HG02981 (cell line): ENCODE results near the gene ZBTB42.

Source experiments
- ATAC-seq: cut with Tn5 transposase; IDR thresholded peaks from one replicate; pipeline ENCODE4 v1.9.1; 2021; ENCODE audit warnings: mild to moderate bottlenecking, moderate library complexity; ENCODE audit not compliant: unreplicated experiment

The ZBTB42 gene

DNA sequence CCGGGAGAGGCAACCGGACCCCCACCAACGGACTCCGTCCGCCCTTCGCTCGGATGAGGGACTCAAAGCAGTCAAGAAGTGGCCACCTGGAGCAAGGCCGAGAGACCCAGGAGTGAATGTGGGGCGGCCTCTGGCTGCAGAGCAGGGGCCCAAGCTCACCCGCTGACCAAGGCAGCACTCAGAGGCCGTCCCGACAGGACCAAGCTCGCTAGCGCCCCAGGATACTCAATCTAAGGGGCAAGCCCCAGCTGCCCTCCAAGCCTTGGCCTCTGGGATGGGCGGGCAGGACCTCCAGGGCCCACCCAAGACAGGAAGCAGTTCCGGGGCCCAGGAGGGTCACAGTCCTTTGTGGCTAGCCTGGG lies 6.3 kb upstream of the ZBTB42 start:
- ATAC-seq, result no peak

DNA sequence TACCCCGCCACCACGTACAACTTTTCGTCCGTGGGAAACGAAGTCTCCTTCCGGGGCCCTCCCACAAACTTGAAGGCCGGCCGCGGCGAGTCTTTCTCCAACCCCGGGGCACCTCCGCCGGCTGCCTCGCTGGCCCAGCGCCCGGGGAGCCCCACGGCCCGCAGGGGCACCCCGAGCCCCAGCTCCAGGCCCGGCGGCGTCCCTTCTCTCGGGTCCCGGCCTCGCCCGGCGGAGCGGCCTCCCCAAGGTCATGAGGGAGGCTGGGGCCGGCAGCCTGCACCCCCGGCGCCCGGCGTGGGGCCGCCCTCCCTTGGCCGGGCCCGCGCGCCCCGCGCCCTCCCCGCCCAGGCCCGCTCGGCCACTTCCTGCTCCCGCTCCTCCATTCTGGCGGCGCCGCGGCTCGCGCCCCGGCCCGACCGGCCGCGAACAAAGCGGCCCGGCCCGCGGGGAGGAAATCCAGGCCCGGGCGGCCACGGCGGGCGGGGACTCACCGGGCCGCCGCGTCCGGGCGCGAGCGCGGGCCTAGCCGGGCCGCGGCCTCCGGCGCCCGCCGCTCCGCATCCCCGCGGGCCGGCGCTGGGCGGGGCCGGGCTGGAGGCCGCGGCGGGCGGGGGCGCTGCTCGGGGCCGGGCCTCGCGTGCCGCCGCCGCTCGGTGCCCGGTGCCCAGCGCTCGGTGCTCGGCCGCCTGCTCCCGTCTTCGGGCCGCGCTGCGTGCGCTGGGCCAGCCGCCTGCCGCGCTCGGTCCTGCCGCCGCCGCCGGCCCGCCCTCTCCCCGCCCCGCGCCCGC lies 5.7 kb upstream of the ZBTB42 start, which contains the start of gene AKT1:
AKT1 (minus strand) TSS at position 756 of the 788 bp plus-strand sequence. CDS start 3,105 bp downstream, outside the sequence.
- peak; percentile 35 for ATAC-seq

DNA sequence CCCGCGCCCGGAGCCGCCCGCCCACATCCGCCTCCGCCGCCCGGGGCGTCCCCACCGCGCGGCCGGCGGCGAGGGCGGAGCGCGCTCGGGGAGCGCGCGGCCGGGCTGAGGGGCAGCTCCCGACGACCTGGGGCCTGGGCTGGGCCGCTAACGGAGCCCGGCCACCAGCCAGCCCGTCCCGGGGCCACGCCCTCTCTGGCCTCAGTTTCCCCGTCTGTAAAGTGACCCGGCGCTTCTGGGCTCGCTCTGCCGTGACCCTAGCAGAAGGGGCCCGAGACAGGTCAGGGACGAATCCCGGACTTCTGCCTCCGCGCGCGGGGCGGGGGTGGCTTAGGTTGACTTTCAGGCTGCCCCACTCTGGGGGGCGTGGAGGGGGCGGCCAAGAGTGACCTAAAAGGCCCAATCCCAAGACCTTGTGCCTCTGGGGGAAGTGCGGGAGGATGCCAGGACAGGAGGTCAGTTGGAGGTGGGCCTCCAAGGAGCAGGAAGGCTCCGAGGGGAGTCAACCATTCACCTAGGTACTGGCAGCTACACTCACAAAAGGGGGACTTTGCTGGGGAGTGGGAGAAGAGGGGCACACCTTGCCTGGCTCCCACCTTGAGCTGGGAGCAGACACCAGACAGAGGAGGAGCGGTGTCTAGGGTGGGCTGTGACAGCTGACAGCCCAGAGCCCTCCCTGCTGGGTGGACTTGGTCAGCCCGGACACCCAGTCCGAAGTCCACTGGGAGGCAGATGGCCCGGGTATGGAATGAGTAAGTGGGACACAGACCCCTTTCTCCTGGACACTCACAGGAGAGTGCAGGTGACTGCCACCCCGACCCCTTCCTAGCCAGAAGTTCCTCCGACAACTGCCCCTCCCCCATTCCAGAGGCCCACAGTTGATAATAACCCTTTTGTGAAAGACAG lies 4.9 kb upstream of the ZBTB42 start:
- peak; percentile 42 for ATAC-seq

DNA sequence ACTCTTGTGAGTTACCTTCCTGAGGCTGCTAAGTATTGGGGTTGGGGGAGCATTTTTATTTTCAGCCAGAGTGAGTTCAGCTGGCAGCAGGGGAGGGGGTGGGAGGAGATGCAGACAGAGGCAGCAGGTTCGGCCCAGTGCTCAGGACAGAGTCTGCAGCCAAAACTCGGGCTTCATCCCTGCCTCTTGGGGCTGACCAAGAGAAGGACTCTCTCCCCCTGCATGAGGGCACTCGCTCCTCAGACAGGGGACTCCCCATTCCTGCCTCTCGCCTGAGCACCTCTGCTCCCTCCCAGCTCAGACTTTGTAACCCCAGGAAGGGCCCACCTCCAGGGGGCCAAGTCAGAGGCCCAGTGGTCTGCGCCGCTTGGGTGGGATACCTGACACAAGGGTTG lies 4.2 kb upstream of the ZBTB42 start:
- ATAC-seq, result no peak

DNA sequence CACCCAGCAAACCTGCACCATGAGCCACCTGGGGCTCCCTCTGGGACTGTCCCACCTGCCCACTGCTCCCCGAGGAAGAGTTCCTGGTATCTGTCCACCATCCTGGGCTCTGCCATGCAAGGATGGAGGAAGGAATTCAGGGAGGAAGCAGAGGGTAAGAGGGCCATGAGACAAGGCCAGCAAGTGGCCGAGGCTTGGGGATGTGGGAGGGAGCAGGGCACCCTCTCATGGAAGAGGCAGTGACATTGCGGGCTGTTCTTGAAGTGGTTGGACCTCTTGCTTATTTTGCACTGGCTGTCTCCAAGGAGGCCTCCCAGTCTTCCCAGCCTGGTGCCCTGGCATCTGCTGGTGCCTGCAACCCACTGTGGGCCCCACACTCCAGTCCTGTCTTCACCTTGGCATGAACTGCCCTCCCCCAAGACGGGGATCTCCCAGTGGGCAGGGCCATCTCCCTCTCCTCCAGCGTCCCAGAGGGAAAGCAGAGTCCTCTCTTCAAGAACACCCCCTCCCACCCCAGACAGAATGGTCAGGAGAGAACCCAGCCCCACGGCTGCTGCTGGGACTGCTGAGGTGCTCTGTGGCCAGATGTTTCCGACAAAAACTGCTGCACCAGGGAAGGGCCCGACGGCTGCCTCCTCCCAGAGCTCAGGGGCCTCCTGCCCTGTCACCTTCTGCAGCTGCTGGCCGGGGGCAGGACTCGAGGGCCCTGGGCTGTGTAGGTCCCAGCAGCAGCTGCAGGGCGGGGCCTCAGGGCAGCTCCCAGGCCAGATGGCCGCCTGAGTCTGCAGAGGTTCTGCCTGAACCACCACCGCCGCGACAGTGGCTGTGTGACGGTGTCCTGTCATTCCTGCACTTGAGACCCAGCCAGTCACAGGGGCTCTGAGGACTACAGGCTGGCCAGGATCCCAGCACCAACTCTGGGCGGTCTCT lies 3.5 kb upstream of the ZBTB42 start:
- no peak for ATAC-seq

DNA sequence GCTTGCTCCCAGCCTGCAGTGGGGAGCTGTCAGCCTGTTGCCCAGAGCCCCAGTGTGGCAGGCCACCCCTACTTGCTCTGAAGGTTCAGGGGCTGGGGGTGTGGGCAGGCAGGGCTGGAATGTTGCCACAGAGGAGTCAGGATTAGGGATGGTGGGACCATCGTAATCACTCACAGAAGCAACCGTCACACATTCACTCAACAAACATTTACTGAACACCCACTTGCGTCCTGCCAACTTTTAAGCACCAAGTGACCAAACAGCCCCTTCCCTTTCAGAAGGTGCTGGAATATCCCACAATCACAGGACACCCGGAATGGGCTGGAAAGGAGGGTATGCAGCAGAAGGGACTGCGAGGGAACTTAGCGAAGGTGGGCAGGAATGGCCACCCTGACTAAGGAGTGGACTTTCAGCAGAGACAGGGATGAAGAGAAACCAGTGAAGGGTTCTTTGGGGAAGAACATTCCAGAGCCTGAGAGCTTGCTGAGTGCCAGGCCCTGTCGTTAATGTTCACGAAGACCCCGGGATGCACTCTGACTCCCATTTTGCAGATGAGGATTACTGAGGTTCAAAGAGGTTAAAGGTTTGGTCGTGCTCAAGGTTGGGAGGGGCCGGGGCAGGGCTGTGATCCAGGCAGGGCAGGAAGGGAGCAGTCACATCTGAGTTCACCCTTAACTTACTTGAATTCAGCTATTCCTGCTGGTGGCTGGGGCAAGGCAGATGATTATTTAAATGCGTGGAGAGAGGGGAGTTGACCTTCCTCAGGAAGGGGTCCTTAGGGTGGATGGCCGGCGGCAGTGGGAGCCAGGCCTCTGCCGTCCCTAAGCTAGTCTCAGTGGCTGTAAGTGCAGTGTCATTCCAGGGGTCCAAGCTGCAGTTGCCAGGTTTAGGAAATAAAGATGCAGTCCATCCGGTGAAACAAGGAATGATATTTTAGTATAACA lies 2.3 kb upstream of the ZBTB42 start:
- no peak for ATAC-seq

DNA sequence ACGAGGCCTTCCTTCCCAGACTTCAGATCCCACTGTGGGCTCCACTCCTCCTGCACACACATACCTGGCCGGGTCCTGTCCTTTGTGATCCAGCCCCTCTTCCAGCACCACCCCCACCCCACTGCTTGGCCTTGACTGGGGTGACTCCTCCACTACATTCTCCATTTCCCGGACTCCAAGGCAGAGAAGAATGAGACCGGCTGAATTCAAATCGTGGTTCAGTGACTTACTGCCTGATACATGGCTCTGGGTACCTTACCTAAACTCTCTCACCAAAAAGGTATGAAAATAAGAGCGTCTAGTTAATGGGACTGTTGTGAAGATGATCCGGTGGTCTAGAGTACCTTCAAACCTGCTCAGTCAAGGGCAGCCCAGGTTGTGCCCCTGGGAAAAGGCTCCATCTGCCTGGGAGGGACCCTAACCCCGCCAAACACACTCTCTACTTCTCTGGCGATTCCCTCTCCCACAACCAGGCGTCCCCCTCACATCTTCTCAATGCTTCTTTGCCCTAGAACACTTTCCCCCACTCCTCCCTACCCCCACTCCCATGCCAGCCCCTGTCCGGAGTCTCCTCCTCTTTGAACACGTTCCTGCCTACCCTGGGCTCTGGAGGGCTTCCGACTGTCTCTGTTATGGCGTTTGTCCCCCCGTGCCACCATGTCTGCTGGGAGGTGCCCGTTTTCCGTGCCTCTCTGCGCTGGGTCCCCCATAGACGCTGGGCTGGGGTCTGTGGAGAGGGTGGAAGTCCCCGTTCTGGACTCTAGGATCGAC lies 1.5 kb upstream of the ZBTB42 start:
- ATAC-seq, result no peak

DNA sequence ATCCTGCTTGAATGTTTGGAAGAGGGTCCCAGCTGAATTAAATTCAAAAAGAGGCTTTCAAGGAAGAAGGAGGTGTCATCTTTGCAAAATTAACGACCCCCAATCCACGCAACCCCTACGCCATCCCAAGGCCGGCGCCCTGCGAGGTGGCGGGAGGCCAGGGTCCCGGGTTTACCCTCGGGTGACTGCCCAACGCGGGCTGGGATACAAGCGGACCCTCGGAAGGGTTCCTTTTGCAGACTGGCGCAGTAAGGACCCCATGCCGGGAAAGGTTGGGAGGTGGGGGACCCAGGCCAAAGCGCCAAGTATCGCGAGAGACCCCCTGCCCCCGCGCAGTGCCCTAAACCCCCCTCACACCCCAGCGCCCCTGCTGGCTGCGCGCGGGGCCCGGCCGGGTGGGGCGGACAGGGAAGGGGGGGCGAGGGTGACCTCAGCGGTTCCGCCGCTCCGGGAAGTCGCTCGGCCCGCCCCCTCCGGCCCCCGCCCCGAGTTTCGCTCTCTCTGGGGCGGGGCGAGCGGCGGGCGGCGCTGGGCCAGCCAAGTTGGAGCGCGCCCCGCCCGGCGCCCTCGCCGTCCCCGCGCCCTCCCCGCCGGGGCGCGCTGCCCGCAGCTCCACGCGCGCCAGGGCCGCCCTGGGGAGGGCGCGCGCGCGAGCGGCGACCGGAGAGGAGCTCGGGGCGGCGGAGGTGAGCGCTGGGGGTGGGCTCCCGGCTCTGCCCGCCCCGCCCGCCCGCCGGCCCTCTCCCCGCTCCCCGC lies 708 bp upstream of the ZBTB42 start:
- ATAC-seq, result peak; percentile 44

DNA sequence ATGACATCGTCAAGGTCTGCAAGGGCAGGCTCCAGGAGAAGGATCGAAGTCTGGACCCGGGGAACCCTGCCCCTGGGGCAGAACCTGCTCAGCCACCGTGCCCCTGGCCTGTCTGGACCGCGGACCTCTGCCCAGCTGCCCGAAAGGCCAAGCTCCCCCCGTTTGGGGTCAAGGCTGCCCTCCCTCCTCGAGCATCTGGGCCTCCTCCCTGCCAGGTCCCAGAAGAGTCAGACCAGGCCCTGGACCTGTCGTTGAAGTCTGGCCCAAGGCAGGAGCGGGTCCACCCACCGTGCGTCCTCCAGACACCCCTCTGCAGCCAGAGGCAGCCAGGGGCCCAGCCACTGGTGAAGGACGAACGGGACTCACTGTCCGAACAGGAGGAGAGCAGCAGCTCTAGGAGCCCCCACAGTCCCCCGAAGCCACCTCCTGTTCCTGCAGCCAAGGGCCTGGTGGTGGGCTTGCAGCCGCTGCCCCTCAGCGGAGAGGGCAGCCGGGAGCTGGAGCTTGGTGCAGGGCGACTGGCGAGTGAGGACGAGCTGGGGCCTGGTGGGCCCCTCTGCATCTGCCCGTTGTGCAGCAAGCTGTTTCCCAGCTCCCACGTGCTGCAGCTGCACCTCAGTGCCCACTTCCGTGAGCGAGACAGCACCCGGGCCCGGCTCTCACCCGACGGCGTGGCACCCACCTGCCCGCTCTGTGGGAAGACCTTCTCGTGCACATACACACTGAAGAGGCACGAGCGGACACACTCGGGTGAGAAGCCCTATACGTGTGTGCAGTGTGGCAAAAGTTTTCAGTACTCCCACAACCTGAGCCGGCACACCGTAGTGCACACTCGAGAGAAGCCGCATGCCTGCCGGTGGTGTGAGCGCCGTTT lies 856 bp downstream of the ZBTB42 start:
- no peak for ATAC-seq

DNA sequence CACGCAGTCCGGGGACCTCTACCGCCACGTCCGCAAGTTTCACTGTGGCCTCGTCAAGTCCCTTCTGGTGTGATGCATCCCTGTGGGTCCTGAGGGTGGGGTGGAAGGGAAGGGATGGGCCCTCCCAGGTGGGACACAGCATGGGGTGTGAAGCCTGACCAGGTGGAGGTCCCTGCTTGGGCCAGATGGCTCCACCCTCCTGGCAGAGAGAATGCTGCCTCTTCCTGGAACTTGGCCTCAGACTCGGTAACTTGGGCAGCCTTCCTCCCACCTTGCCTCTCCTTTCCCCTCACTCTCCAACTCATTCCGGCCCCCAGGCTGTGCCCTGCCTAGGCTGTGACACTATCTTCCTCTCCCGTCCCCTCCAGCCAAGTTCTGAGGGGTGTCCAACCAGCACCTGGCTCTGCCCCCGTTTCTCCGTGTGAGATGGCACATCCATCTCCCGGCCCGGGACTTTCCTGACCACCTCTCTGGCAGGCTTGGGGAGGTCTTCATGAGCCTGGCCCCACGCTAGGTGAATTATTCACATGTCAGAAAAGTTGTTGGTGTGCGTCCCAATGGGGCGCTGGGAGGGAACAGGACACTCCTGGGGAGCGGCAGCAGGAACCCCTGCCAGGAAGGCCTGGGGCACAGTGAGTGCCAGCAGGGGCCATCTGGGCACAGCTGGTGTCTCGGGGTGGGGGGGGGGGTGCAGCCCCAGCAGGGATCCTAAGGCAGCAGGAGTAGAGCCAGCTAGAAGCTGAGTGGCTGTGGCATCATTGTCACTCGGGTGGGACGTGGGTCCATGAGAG lies 1.7 kb downstream of the ZBTB42 start:
- no peak for ATAC-seq

DNA sequence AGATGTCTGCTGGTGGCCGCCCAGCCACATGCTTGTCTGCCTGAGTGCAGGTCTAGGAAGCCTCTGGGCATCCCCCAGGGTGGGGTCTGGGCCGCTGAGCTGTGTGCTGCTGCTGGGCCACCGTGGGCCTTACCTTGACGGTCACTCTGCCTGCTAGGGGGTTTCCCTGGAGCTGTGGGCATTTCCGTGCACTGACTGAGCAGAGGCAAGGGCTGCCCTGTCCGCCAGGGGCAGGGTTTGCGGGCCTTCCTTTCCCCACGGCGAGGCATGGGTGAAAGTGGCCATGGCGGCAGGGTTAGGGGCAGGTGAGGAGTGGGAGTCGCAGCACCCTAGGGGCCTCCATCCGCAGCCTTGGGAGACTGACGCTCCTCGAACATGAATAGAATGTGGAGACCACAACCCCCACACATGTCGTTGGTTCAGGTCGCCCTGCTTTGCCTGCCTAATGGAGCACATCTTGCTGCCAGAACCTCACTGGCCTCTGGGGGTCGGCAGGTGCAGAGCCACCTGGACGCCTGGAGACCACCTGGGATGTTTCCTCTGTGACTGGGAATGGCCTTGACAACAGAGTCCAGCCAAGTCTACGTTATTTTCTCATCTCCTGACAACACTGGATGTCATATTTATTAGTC lies 2.5 kb downstream of the ZBTB42 start:
- ATAC-seq, result no peak

DNA sequence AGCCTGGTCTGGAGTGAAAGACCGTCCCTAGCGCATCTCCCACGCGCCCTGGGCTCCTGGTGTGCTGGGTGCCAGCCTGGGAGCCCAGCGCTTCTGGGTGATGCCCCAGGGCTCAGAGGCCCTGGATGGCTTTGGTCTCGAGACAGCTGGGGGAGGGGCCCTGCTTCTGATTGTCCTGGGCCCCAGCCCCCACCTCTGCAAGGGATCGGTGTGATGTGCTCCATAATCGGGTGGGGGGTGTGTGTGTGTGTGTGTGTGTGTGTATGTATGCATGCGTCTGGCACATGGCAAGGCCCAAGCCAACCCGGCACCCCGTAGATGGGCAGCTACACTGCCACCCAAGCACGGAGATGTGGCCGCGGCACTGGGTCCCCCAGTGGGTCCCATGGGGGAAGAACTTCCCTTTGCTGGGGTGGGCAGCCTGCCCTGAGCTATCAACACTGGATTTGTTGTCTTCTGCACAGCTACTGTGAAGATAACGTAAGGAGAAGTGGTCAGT lies 3.1 kb downstream of the ZBTB42 start:
- no peak for ATAC-seq

DNA sequence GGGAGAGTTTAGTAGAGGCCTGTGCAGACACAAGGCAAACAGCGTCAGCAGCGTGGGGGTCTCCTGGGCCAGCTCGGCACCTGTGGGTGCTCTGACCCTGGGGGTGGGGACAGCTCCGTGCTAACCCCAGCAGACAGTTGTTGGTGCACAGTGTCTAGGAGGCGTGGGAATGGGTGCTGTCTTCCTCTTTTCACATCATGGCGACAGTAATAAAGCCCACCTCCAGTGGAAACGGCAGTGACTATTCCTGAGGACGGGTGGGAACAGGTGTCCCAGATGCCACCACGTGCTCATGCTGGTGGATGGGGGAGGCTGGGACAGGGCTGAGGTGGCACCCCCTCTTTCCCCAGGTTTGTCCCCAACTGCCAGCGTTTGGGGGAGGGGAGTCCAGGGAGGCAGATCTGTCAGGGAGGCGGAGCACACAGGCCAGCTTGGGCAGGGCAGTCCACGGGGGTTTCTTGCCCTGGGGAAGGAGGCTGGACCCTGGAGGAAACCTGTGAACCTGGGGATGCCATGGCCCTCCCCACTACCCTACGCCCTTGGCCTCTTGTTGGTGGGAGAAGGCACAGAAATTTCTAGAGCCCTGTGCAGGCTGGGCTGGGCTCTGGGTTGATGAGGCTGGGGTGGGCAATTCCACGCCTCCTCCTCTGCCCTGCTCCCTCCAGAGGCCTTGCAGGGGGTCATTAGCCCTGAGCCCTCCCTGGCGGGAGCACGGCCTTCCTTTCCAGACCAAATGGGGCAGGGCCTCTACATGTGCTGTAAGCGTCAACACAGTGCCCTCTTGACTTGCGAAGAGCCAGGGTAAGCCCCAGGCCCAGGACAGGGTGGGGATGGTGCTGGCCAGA lies 3.8 kb downstream of the ZBTB42 start:
- no peak for ATAC-seq

DNA sequence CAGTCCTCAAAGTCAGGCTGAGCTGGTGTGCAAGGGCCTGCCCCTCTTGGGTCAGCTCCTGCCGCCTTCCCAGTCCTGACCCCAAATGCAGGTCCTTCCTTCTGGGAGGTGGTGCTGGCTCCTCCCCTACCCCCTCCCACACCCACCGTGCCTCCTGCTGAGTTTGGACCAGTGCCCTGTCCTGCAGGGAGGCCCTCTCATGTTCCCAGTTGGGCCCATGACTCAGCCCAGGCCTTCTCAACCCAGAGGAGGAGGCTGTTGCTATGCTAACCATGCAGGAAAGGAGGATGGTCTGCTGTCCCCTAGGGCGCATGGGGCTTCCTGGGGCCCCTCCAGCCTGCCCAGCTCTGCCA lies 4.4 kb downstream of the ZBTB42 start:
- ATAC-seq, result no peak

DNA sequence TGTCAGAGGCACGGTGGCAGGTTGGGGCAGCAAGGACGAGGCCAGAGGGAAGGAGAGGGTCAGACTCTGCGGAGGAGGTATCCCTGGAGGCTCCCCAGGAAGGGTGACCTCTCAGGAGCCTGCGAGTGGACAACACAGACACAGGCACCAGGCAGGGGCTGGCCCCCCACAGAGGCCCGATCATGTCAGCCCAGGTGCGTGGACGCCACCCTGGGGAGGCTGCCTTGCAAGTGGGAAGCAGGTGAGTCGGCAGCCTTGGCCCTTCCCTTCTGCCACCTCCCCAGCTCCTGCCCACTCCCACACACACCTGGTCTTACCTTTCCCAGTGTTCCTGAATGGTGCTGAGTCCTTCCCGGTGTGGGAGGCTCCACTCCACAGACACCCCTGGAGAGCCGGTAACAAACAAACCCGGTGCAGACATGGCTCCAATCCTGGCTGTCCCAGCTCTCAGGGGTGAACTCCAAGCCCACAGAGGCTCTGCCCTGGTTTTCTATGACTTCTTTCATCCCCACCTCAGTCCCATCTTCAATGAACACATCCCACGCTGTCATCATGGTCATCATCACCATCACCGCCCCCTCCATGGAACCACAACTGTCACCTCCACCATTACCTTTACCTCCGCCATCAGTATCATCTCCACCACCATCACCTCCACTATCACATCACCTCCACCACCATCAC lies 5.2 kb downstream of the ZBTB42 start:
- no peak for ATAC-seq
